HG02571 (cell line): ENCODE measurements around the gene KNOP1.

ENCODE experiments used
- ATAC-seq: cut with Tn5 transposase; IDR thresholded peaks from one replicate; pipeline ENCODE4 v1.9.1; 2021; ENCODE audit warnings: mild to moderate bottlenecking, moderate library complexity; ENCODE audit not compliant: unreplicated experiment

Gene KNOP1

GRCh38 chr16:19708296-19709205, 9.5 kb downstream of the KNOP1 start:
- no peak for ATAC-seq

DNA sequence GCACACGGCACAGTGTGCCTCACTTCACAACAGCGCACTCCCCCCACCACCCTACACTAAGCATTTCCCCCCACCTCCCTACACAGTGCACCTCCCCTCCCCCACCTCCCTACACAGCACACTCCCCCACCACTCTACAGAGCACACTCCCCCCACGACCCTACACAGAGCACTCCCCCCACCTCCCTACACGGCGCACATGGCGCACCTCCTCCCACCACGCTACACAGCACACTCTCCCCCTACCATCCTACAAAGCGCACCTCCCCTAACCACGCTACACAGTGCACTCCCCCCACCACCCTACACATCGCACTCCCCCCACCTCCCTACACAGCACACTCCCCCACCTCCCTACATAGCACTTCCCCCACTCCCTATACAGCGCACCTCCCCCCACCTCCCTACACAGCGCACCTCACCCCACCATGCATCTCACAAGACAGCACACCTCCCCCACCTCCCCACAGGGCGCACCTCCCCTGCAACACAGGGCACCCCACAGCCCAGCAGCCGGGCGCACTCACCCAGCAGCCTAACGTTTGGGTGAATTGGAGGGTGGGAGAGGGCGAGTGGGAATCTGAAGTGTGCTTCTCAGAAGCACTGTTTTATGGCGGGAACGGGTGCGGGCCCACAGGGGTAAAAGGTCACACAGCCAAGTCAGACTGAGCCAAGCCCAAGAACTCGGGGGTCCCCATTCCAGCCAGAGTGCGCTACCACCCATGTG, 10.3 kb downstream of the KNOP1 start:
- no peak for ATAC-seq

DNA sequence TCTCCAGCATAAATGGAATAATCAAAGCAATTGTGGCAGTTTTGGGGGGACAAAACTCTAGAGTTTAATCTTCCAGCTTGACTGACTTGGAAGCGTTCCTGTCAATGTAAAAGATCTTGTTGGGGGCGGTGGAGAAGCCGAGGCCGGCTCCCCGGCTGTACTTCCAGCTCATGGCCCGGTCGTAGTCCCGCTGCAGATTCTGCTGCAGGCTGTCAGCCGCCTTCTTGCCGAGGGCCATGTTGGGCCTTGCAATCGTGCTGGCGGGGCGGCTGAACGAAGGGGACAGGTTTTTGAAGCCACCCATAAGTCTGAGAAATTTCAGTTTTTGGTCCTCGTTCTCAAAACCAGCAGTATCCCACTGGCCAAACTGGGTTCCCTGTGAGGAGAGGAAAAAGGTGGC, 11.2 kb downstream of the KNOP1 start:
- ATAC-seq, result no peak

- no peak for ATAC-seq
Observed at GRCh38 chr16:19705843-19706242, 12.2 kb downstream of the KNOP1 start.

DNA sequence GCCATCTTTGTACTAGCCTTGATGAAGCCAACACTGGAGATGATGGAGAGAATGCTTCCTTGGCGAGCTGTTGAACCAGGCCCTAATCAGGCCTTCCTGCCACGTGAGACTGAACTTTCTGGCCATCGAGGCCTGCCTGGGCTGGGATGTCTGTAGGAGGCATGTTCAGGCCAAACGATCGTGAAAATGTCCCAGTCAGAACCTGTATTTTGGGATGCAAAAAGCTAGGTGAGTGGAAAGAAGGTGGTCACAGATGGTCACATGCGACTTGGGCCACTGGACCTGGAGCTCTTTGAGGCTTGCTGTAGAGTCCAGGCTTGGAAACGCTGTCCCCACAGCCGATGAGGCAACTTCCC, 12.9 kb downstream of the KNOP1 start:
- ATAC-seq, result no peak

GRCh38 chr16:19704321-19705145, 13.5 kb downstream of the KNOP1 start:
- no peak for ATAC-seq

- ATAC-seq, result no peak
Observed at GRCh38 chr16:19703172-19703889, 14.7 kb downstream of the KNOP1 start.

GRCh38 chr16:19701091-19701490, 16.9 kb downstream of the KNOP1 start:
- ATAC-seq, result no peak

DNA sequence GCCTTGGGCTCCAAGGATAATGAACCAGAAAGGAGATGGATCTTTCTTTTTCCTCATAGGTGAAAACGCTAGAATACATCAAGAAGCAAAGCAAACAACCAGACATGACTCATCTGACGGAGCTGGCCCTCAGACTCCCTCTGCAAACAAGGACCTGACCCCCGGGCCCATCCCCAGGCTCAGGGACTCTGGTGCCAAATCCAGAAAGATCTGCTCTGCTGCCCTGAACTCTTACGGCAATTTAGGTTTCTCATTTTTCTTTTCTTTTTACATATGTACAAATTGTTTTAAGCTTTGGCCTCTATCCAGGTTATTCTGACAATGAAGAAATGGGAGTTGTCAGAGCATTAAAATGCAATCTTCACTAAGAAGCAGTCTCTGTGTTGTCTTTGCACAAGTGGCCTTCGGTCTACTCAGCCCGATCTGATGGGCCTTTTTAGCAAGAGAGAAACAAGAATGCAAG, 17.7 kb downstream of the KNOP1 start:
- ATAC-seq, result no peak

GRCh38 chr16:19699472-19699871, 18.6 kb downstream of the KNOP1 start:
- ATAC-seq, result no peak

- no peak for ATAC-seq
Observed at GRCh38 chr16:19698480-19699465, 19.3 kb downstream of the KNOP1 start.

DNA sequence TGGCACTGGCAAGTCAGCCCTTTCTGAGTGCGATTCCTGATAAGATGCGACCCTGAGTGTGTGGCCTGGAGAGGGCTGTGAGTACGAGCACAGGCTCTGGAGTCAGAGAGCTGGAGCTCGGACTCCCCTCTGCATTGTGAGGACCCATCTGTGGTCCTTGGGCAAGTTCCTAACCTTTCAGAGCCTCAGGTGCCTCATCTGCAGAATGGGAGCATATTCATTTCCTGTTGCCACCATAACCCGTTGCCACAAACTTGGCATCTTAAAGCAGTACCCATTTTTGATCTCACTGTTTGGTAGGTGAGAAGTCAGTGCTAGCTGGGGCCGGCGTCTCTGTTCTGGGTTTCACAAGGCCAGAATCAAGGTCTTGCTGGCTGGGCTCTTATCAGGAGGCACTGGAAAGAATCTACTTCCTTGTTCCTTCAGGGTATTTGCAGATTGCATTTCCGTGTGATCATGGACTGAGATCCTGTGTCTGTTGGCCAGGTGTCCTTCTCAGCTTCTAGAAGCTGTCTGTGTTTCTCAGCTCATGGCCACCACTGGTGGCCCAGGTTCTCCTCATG, 20.2 kb downstream of the KNOP1 start:
- no peak for ATAC-seq

GRCh38 chr16:19696961-19697360, 21.1 kb downstream of the KNOP1 start:
- ATAC-seq, result no peak

DNA sequence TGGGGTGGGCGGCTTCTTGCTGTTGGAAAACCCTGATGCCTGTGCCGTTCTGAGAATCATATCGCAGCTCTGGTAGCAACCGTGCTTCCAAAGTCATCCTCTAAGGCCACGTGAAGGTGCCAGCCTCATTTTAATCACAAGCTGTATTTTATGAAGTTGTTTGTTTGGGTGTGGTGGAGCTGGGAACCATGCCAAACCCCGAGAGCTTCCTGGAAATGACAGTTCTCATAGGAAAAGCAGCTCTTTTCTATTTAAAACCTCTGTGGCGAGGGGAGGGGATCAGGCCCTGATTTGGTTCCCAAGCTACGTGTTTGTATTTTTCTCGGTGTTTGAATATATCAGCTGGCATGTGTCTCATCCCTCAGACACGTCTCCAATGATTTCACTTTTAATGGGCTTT, 21.7 kb downstream of the KNOP1 start:
- ATAC-seq, result no peak

- ATAC-seq, result no peak
Observed at GRCh38 chr16:19694989-19695388, 23.0 kb downstream of the KNOP1 start.

- no peak for ATAC-seq
Observed at GRCh38 chr16:19691161-19691711, 26.8 kb downstream of the KNOP1 start.

GRCh38 chr16:19690196-19690595, 27.8 kb downstream of the KNOP1 start:
- no peak for ATAC-seq

- no peak for ATAC-seq
Observed at GRCh38 chr16:19689342-19689741, 28.7 kb downstream of the KNOP1 start.
